HG02943 (cell line): ENCODE results near the gene PC.
A peak's percentile ranks its signal among the peaks of the same experiment; 100 is the strongest.
"Not testable (repeated sequence)": the region's sequence is repeated elsewhere in the genome, so short reads cannot be mapped to it uniquely, and the experiment has no call there.

Experiments
- ATAC-seq: cut with Tn5 transposase; IDR thresholded peaks from one replicate; pipeline ENCODE4 v1.9.1; 2021; ENCODE audit warnings: mild to moderate bottlenecking, low read depth, moderate library complexity; ENCODE audit not compliant: unreplicated experiment

PC gene

GRCh38 chr11:66958232-66958955 is at the start of gene PC:
PC (minus strand) TSS chr11:66958383; CDS start chr11:66872159, 86,224 bp downstream.
- peak; percentile 94 for ATAC-seq

GRCh38 chr11:67007126-67007525 is 48.9 kb upstream of the PC start:
- ATAC-seq = no peak

GRCh38 chr11:67006029-67006884 is 48.1 kb upstream of the PC start:
- no peak for ATAC-seq

GRCh38 chr11:67005200-67005599 is 47.0 kb upstream of the PC start:
- not testable (repeated sequence) for ATAC-seq

GRCh38 chr11:67002921-67003411 is 44.8 kb upstream of the PC start:
- no peak for ATAC-seq

- no peak for ATAC-seq
Measured at GRCh38 chr11:67002297-67002913, 44.2 kb upstream of the PC start.

- no peak for ATAC-seq
Measured at GRCh38 chr11:67001332-67001731, 43.1 kb upstream of the PC start.

GRCh38 chr11:66999555-66999954 is 41.4 kb upstream of the PC start:
- no peak for ATAC-seq

GRCh38 chr11:66996609-66997273 is 38.6 kb upstream of the PC start:
- ATAC-seq = no peak

GRCh38 chr11:66992041-66992440 is 33.9 kb upstream of the PC start:
- ATAC-seq = no peak

GRCh38 chr11:66989360-66989759 is 31.2 kb upstream of the PC start:
- not testable (repeated sequence) for ATAC-seq

GRCh38 chr11:66988741-66989140 is 30.6 kb upstream of the PC start:
- ATAC-seq = not testable (repeated sequence)

GRCh38 chr11:66987924-66988637 is 29.9 kb upstream of the PC start:
- no peak for ATAC-seq

GRCh38 chr11:66987158-66987620 is 29.0 kb upstream of the PC start:
- ATAC-seq = no peak

- ATAC-seq = no peak
Measured at GRCh38 chr11:66986178-66986545, 28.0 kb upstream of the PC start.

GRCh38 chr11:66985508-66986177 is 27.5 kb upstream of the PC start:
- ATAC-seq = no peak

GRCh38 chr11:66983275-66983924 is 25.2 kb upstream of the PC start:
- ATAC-seq = no peak

- ATAC-seq = no peak
Measured at GRCh38 chr11:66981976-66982578, 23.9 kb upstream of the PC start.
